ENCODE data around the gene CECR2. TPM values are rescaled to one million over a fixed set of nuclear protein-coding genes. Genes with fewer than 3 reads are reported as not detected.

Gene CECR2
- total and polyA plus RNA-seq, 2 experiments from 2014 or later, result 0.10 TPM; not detected in 1

DNA sequence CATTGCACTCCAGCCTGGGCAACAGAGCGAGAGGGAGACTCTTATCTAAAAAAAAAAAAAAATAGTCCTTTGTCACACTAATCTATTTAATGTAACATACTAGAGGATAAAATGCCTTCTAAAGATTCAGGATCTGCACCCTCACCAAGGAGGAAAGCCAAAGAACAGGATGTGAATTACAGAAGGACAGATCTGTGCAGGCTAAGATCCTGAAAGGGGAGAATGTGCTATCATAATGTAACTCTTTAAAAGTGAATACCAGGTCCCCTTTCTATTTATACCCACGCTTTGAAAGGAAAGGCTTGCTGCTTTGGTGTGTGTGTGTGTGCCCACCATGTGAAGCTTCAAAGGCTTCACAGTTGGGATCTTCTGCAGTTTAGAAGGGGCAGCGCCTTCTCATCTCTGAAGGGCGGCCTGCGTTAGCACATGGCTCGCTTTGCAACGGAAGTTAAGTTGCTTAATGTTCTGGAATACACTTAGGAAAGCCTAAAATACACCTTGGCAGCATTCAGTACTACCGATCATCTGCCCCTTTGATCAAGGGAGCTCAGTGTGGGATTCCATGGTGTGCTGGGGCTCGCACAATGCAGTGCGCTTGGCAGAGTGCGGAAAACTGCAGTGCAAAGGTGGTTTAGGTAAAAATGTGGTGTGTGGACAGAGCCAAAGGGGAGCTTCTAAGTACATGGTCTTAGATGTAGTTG, 6.8 kb downstream of the CECR2 start:
- TF ChIP-seq EZH2 (IDR thresholded peaks at IDR 0.05; ENCODE audit: insufficient read depth, poor library complexity, severe bottlenecking), result no peak
- no peak for TF ChIP-seq EZH2phosphoT487 (IDR thresholded peaks at IDR 0.05; ENCODE audit: insufficient read depth, low read depth)
- no peak for DNase-seq
- Histone ChIP-seq H3K9me3 (ENCODE audit: low read depth) (no peaks in the 10 kb centered on the region), H2AFZ (no peak overlapping the region), H4K20me1 (ENCODE audit: insufficient read depth) (no peaks in the 10 kb centered on the region), H3K9me2 (ENCODE audit: insufficient read depth) (no peaks in the 10 kb centered on the region), H3K27me3 (replicated peaks; ENCODE audit: insufficient read depth) (peaks cover 10% of the 10 kb centered on the region), H3K4me3 (no peak overlapping the region), H3F3A (ENCODE audit: insufficient read depth) (no peaks in the 10 kb centered on the region), H3K4me2 (ENCODE audit: unreplicated experiment) (no peak overlapping the region), H3K36me3 (ENCODE audit: low read depth) (no peaks in the 10 kb centered on the region), H3K9ac (no peak overlapping the region), H3K79me2 (ENCODE audit: insufficient read depth) (no peaks in the 10 kb centered on the region), H3K4me1 (ENCODE audit: insufficient read depth) (no peaks in the 10 kb centered on the region), H3K27ac (no peak overlapping the region)
- in situ Hi-C loops (cut with MboI), result loop anchor here (10.0 kb wide), 1 partner anchor 59 kb away; no protein-coding TSS in a partner anchor
- 46 to 52% methylated on average over 11 of the region's 11 CpGs for WGBS, 2 experiments (ENCODE audit: low coverage in 1 of 2, low lambda C conversion rate in 2 of 2, missing lambda C conversion rate in 2 of 2)

DNA sequence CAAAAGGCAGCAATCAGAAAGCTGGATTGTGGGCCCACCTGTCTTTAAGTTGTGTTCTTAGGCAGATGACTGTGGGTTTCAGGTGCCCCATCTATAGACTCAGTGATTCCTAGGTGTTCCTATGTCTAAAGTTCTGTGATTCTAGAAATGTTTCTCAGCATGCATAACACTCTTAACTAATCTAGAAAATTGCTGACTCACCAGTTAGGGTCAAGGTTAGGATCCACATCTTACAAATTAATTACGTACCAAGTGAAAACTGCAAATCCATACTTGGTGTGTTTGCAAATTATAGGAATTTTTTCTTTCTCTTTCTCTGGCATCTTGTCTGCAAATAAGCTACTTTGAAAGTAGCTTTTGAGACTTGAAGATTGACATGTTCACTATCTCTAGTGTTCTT, 7.7 kb downstream of the CECR2 start:
- no peaks in the 10 kb centered on the region for H3F3A ChIP-seq (ENCODE audit: insufficient read depth)
- H3K9me2 ChIP-seq (ENCODE audit: insufficient read depth), result no peaks in the 10 kb centered on the region

DNA sequence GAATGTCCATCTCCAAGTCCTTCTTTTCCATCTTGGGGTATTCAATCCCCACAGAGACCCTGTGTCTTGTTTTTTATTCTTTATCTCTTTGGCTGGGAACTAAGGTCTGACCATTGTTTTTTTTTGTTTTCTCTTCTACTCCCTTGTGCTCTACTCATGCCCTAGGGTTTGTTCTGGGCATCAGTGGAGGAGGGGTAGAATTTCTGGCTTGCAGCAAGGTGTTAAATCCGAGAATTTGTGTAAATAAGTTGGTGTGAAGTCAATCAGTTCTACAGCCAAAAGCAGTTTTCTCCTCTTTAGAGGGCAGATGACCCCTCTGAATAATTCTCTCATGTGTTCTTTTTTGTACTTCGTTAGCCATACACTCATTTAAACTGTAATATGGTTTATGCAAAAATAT, 10.7 kb downstream of the CECR2 start:
- Histone ChIP-seq H4K20me1 (ENCODE audit: insufficient read depth) (no peaks in the 10 kb centered on the region), H3K9me2 (ENCODE audit: insufficient read depth) (no peaks in the 10 kb centered on the region), H3K9ac (no peak overlapping the region), H3K9me3 (ENCODE audit: low read depth) (no peaks in the 10 kb centered on the region), H2AFZ (no peak overlapping the region), H3K4me3 (no peak overlapping the region), H3K36me3 (ENCODE audit: low read depth) (no peaks in the 10 kb centered on the region), H3K4me2 (ENCODE audit: unreplicated experiment) (no peak overlapping the region), H3K27me3 (replicated peaks; ENCODE audit: insufficient read depth) (no peaks in the 10 kb centered on the region), H3K27ac (no peak overlapping the region), H3K4me1 (ENCODE audit: insufficient read depth) (no peaks in the 10 kb centered on the region), H3K79me2 (ENCODE audit: insufficient read depth) (no peaks in the 10 kb centered on the region), H3F3A (ENCODE audit: insufficient read depth) (no peaks in the 10 kb centered on the region)
- TF ChIP-seq EZH2phosphoT487 (IDR thresholded peaks at IDR 0.05; ENCODE audit: insufficient read depth, low read depth), result no peak
- TF ChIP-seq EZH2 (IDR thresholded peaks at IDR 0.05; ENCODE audit: insufficient read depth, poor library complexity, severe bottlenecking), result no peak
- DNase-seq, result no peak
- 12 to 21% methylated on average over 2 of the region's 2 CpGs for WGBS, 2 experiments (ENCODE audit: low coverage in 1 of 2, low lambda C conversion rate in 2 of 2, missing lambda C conversion rate in 2 of 2)
- in situ Hi-C loops (cut with MboI), result loop anchor here (10.0 kb wide), 1 partner anchor 55 kb away; no protein-coding TSS in a partner anchor

More for the DNA sequence above, 7.7 kb downstream of the CECR2 start:
- H3K4me3 ChIP-seq, result no peak overlapping the region
- H3K36me3 ChIP-seq (ENCODE audit: low read depth), result no peaks in the 10 kb centered on the region
- H3K4me1 ChIP-seq (ENCODE audit: insufficient read depth), result no peaks in the 10 kb centered on the region
- no peak overlapping the region for H3K9ac ChIP-seq
- WGBS, 2 experiments (ENCODE audit: low coverage in 1 of 2, low lambda C conversion rate in 2 of 2, missing lambda C conversion rate in 2 of 2), result 83 to 92% methylated on average over 1 of the region's 1 CpG
- peaks cover 1% of the 10 kb centered on the region for H3K27me3 ChIP-seq (replicated peaks; ENCODE audit: insufficient read depth)
- H3K4me2 ChIP-seq (ENCODE audit: unreplicated experiment), result no peak overlapping the region
- no peaks in the 10 kb centered on the region for H3K9me3 ChIP-seq (ENCODE audit: low read depth)
- in situ Hi-C loops (cut with MboI), result loop anchor here (10.0 kb wide), 1 partner anchor 58 kb away; no protein-coding TSS in a partner anchor
- no peak for DNase-seq
- H2AFZ ChIP-seq, result no peak overlapping the region
- no peak overlapping the region for H3K27ac ChIP-seq
- H4K20me1 ChIP-seq (ENCODE audit: insufficient read depth), result no peaks in the 10 kb centered on the region
- H3K79me2 ChIP-seq (ENCODE audit: insufficient read depth), result no peaks in the 10 kb centered on the region
- TF ChIP-seq EZH2phosphoT487 (IDR thresholded peaks at IDR 0.05; ENCODE audit: insufficient read depth, low read depth) (no peak), EZH2 (IDR thresholded peaks at IDR 0.05; ENCODE audit: insufficient read depth, poor library complexity, severe bottlenecking) (no peak)

DNA sequence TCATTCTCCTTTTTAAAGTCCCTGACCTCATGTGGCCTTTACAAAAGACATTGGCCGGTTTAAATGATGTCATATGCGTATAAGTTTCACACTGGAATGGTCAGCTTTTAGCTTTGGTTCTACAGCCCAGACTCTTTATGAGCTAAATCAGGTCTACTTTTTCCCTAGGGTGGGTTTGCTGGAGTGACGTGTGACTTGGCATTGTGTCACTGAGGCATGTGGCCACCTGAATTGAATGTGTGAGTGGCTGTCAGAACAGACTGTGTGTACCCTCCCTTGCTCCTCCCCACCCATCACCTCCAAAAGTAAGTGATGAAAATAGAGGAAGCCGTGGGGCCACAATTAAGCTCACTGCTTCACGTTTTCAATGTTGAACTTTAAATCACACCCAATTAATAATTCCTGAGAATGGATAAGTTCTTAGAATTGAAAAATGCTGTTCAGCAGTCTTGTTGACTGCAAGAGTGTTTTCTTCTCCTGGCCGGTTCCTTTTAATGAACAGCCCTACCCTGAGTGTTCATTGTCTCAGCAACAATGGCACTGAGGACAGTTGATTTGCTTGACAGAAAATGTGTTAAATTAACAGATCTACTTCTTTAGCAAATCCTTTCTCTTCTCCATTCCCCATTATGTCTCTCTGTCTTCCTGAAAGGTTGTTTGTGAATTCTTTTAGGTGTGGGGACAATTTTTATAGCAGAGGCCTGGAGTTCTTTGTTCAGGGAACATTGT, 11.3 kb downstream of the CECR2 start:
- H2AFZ ChIP-seq, result no peak overlapping the region
- H3K4me3 ChIP-seq, result no peak overlapping the region
- TF ChIP-seq EZH2phosphoT487 (IDR thresholded peaks at IDR 0.05; ENCODE audit: insufficient read depth, low read depth), result no peak
- TF ChIP-seq EZH2 (IDR thresholded peaks at IDR 0.05; ENCODE audit: insufficient read depth, poor library complexity, severe bottlenecking), result no peak
- H3K27me3 ChIP-seq (replicated peaks; ENCODE audit: insufficient read depth), result no peaks in the 10 kb centered on the region
- in situ Hi-C loops (cut with MboI), result no loop called here
- no peaks in the 10 kb centered on the region for H3F3A ChIP-seq (ENCODE audit: insufficient read depth)
- H3K4me2 ChIP-seq (ENCODE audit: unreplicated experiment), result no peak overlapping the region
- 30 to 32% methylated on average over 6 of the region's 6 CpGs for WGBS, 2 experiments (ENCODE audit: low coverage in 1 of 2, low lambda C conversion rate in 2 of 2, missing lambda C conversion rate in 2 of 2)
- H3K27ac ChIP-seq, result no peak overlapping the region
- no peaks in the 10 kb centered on the region for H3K9me3 ChIP-seq (ENCODE audit: low read depth)
- no peaks in the 10 kb centered on the region for H3K79me2 ChIP-seq (ENCODE audit: insufficient read depth)
- H3K4me1 ChIP-seq (ENCODE audit: insufficient read depth), result no peaks in the 10 kb centered on the region
- H3K9me2 ChIP-seq (ENCODE audit: insufficient read depth), result no peaks in the 10 kb centered on the region
- H3K9ac ChIP-seq, result no peak overlapping the region
- no peak for DNase-seq
- no peaks in the 10 kb centered on the region for H4K20me1 ChIP-seq (ENCODE audit: insufficient read depth)
- no peaks in the 10 kb centered on the region for H3K36me3 ChIP-seq (ENCODE audit: low read depth)

All from GM23248 (cell line).